ENCODE results near the gene SLC25A11. TPM values are rescaled to one million over a fixed set of nuclear protein-coding genes. Genes with fewer than 3 reads are reported as not detected.

SLC25A11 gene
- total RNA-seq, 1 donor from 2014 or later, result 219 TPM

DNA sequence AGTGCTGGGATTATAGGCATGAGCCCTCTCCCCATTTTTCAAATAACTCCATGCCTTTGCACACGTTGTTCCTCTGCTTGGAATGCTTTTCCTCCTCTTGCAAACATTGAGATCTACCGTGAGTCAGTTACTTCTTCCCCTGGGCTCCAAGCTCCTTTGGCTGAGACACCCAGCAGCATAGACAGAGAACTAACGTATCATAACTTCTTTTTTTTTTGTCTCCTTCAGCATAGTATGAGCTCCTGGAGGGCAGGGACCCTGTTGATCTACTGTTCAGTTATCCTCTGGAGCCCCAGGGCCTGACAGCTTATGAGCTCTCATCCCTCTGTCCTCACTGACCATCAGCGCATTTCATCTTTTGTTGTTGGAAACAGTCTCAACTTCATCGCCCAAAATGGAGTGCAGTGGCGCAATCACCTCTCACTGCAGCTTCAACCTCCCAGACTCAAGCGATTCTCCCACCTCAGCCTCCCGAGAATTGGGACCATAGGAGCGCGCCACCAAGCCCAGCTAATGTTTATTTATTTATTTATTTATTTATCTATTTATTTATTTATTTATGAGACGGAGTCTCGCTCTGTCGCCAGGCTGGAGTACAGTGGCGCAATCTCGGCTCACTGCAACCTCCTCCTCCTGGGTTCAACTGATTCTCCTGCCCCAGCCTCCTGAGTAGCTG, 25.6 kb upstream of the SLC25A11 start:
- peaks cover 41% of the 10 kb centered on the region for H3K36me3 ChIP-seq
- no peaks in the 10 kb centered on the region for H3K27me3 ChIP-seq (ENCODE audit: low read depth)
- peak overlapping the region; percentile 90 for H3K4me3 ChIP-seq
- TF ChIP-seq, protein P1, sequence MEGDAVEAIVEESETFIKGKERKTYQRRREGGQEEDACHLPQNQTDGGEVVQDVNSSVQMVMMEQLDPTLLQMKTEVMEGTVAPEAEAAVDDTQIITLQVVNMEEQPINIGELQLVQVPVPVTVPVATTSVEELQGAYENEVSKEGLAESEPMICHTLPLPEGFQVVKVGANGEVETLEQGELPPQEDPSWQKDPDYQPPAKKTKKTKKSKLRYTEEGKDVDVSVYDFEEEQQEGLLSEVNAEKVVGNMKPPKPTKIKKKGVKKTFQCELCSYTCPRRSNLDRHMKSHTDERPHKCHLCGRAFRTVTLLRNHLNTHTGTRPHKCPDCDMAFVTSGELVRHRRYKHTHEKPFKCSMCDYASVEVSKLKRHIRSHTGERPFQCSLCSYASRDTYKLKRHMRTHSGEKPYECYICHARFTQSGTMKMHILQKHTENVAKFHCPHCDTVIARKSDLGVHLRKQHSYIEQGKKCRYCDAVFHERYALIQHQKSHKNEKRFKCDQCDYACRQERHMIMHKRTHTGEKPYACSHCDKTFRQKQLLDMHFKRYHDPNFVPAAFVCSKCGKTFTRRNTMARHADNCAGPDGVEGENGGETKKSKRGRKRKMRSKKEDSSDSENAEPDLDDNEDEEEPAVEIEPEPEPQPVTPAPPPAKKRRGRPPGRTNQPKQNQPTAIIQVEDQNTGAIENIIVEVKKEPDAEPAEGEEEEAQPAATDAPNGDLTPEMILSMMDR (IDR thresholded peaks at IDR 0.05; ENCODE audit: borderline replicate concordance), result no peak
- no peaks in the 10 kb centered on the region for H3K9me3 ChIP-seq (replicated peaks)
- intact Hi-C loops (cut with micrococcal nuclease), result no loop called here
- peaks cover 42% of the 10 kb centered on the region for H3K4me1 ChIP-seq
- no peak for DNase-seq
- peak overlapping the region; percentile 98 for H3K27ac ChIP-seq (replicated peaks)

DNA sequence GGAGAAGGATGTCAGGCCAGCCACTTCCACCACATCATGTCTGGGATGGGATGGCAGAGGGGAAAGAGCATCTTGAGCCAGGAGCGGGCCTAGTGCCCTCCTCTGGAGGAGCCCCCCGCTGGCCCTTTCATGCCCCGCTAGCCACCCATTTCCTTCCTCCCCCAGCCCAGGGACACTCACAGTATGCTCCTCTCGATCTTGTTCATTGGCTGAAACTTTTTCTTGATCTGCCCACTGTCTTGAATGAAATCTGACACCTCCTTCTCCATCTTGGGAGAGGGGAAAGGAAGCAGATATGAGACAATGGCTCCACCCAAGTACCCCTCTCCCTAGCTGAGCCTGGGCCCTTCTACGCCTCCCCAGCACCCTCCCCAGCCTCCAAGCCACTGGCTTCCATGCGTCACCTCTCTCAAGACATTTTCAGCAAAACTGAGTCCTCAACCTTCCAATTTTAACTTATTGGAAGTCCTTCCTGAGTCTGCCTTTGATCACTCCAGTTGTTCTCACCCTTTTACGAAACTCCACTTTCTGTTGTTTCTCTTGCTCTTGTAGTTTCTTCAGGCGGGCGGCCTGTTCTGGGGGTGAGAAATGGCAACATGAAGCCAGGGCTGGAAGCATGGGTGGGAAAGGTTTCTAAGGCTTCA, 20.6 kb upstream of the SLC25A11 start:
- Histone ChIP-seq H3K9me3 (replicated peaks) (no peaks in the 10 kb centered on the region), H3K36me3 (peaks cover 56% of the 10 kb centered on the region), H3K4me3 (no peak overlapping the region), H3K27ac (replicated peaks) (no peak overlapping the region), H3K27me3 (ENCODE audit: low read depth) (no peaks in the 10 kb centered on the region), H3K4me1 (peaks cover 21% of the 10 kb centered on the region)
- intact Hi-C loops (cut with micrococcal nuclease), result no loop called here
- TF ChIP-seq, protein P1 (IDR thresholded peaks at IDR 0.05; ENCODE audit: borderline replicate concordance), result no peak
- no peak for DNase-seq

DNA sequence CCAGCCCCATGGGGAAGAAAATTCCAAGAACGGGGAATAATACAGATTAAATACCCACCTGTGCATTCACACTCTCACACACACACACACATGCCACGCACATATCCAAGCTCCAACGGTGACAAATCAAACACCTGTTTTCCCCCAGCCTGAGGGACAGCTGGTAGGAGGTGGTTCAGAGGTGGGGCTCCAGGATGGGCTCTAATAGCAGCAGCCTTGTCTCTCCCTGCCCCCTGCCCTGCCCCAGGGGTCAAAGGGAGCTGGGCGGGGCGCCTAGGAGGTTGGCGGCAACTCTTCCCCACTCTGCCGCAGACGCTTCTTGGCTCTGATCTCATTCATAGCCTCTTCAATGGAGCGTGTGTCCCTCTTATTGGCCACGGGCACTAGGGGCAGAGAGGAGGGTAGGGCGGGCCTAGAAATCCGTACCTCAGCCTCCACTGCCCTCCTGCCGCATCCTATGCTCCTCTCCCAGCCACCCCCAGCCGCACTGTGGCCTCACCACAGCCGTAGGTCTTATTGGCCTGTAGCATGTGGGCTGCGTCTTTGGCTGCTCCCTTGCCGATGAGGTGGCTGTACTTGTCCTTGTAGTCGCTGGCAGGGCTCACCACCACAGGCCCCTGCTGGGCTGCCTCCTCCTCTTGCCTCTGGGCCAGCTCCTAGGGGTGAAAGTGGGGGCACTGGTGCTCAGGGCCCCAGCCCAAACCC, 19.6 kb upstream of the SLC25A11 start:
- peaks cover 53% of the 10 kb centered on the region for H3K36me3 ChIP-seq

DNA sequence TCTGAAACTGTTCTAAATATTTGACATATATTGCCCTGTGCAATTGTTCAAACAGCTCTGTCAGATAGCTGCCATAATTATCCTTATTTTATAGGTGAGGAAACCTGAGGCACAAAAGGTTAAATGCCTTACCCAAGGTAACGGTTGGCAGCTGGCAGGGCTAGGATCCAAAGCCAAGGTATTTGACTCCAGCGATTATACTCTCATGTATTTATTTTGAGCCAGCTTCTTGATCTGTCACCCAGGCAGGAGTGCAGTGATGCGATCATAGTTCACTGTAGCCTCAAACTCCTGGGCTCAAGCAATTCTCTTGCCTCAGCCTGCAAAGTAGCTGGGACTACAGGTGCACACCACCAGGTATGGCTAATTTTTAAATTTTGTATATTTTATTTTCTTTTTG, 18.3 kb upstream of the SLC25A11 start:
- Histone ChIP-seq H3K4me1 (peaks cover 26% of the 10 kb centered on the region), H3K27me3 (ENCODE audit: low read depth) (no peaks in the 10 kb centered on the region), H3K9me3 (replicated peaks) (no peaks in the 10 kb centered on the region), H3K4me3 (no peak overlapping the region), H3K36me3 (peaks cover 52% of the 10 kb centered on the region), H3K27ac (replicated peaks) (peak overlapping the region; percentile 58)
- DNase-seq, result no peak
- TF ChIP-seq, protein P1 (IDR thresholded peaks at IDR 0.05; ENCODE audit: borderline replicate concordance), result no peak
- intact Hi-C loops (cut with micrococcal nuclease), result no loop called here

More for the DNA sequence above, 19.6 kb upstream of the SLC25A11 start:
- Histone ChIP-seq H3K4me1 (peaks cover 17% of the 10 kb centered on the region), H3K27ac (replicated peaks) (no peak overlapping the region), H3K27me3 (ENCODE audit: low read depth) (no peaks in the 10 kb centered on the region), H3K9me3 (replicated peaks) (no peaks in the 10 kb centered on the region), H3K4me3 (no peak overlapping the region)
- intact Hi-C loops (cut with micrococcal nuclease), result no loop called here
- DNase-seq, result no peak
- TF ChIP-seq, protein P1 (IDR thresholded peaks at IDR 0.05; ENCODE audit: borderline replicate concordance), result no peak

DNA sequence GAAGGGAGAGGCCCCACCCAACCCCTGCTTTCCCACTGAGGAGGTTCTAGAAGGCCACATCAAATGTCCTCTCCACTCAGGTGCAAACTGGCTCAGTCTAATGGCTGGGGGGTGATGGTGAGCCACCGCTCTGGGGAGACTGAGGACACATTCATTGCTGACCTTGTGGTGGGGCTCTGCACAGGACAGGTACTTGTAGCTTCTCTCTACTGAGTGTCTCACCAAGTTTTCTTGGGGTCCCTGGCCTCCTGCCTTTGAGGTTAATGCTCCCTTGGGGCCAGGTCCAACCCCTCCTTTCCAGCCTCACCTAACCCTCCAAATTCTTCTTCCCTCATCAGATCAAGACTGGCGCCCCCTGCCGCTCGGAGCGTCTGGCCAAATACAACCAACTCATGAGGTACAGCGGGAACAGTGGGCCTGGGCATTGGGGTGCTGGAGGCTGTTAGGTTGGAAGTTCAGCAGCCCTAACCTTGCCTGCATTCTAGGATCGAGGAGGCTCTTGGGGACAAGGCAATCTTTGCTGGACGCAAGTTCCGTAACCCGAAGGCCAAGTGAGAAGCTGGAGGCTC, 16.7 kb upstream of the SLC25A11 start:
- no peaks in the 10 kb centered on the region for H3K27me3 ChIP-seq (ENCODE audit: low read depth)
- peaks cover 34% of the 10 kb centered on the region for H3K4me1 ChIP-seq
- no peak for DNase-seq
- intact Hi-C loops (cut with micrococcal nuclease), result no loop called here
- H3K9me3 ChIP-seq (replicated peaks), result no peaks in the 10 kb centered on the region
- peak overlapping the region; percentile 10 for H3K27ac ChIP-seq (replicated peaks)
- peaks cover 38% of the 10 kb centered on the region for H3K36me3 ChIP-seq
- TF ChIP-seq, protein P1 (IDR thresholded peaks at IDR 0.05; ENCODE audit: borderline replicate concordance), result peak; percentile 26
- no peak overlapping the region for H3K4me3 ChIP-seq

Measured in left ventricle myocardium inferior (tissue), 1 donor.